SK-N-SH (cell line): Measurements from ENCODE around the gene ARHGEF1. TPM values are rescaled to one million over a fixed set of nuclear protein-coding genes. Genes with fewer than 3 reads are reported as not detected.

Source experiments
- CTCF ChIA-PET: fragments of 300-600, 350-600 bp; formaldehyde crosslinking; extraction: SDS; loops from one replicate; lab custom pipeline; 2021; lab: Yijun Ruan, JAX
- POLR2A ChIA-PET: fragments of 350-600 bp; sonication (Branson Sonifier 250); formaldehyde crosslinking; extraction: SDS; loops from one replicate; lab custom pipeline; 2020; ENCODE audit warnings: antibody characterized with exemption, inconsistent platforms; lab: Yijun Ruan, JAX
- DNase-seq: peaks from one replicate; pipeline ENCODE4 v3.0.0; 2012
- H2AFZ ChIP-seq: fragments of 200-600 bp; sonication (generic); 2 replicates; pipeline ENCODE4 v1.8.1; 2016; ENCODE audit warnings: antibody characterized with exemption, mild to moderate bottlenecking, low read depth
- H3F3A ChIP-seq: fragments of 200-600 bp; sonication (generic); replicated peaks from 2 replicates; pipeline ENCODE3; 2016; ENCODE audit warnings: antibody characterized with exemption, mild to moderate bottlenecking; ENCODE audit not compliant: insufficient read depth
- H3K27ac ChIP-seq, 2 experiments: fragments of 200-500 bp in 1 of 2; fragments of 200-600 bp in 1 of 2; sonication (Bioruptor generic) in 1 of 2; sonication (generic), shearing (Covaris generic) in 1 of 2; 2 replicates each; pipeline versions ENCODE4 v1.5.1 to v1.6.1; 2014 to 2016; ENCODE audit warnings: low read depth in 2 of 2, inconsistent platforms in 1 of 2, low read length in 1 of 2, mild to moderate bottlenecking in 1 of 2, mixed read lengths in 1 of 2
- H3K27me3 ChIP-seq: fragments of 200-600 bp; sonication (generic), shearing (Covaris generic); 2 replicates; pipeline ENCODE4 v1.6.1; 2016; ENCODE audit warnings: mixed run types; ENCODE audit not compliant: insufficient read depth
- H3K36me3 ChIP-seq, 2 experiments: fragments of 200-500 bp in 1 of 2; fragments of 200-600 bp in 1 of 2; sonication (Bioruptor generic) in 1 of 2; sonication (generic) in 1 of 2; replicated peaks in 1 of 2; 2 replicates each; pipeline versions ENCODE3 to v1.5.1; 2014 to 2016; ENCODE audit warnings: low read length in 1 of 2, mild to moderate bottlenecking in 1 of 2; ENCODE audit not compliant: insufficient read depth in 2 of 2, control insufficient read depth in 1 of 2
- H3K4me1 ChIP-seq, 2 experiments: fragments of 200-500 bp in 1 of 2; fragments of 200-600 bp in 1 of 2; sonication (Bioruptor generic) in 1 of 2; sonication (generic), shearing (Covaris generic) in 1 of 2; 2 replicates each; pipeline versions ENCODE4 v1.5.1 to v1.6.1; 2014 to 2016; ENCODE audit warnings: low read depth in 1 of 2, low read length in 1 of 2, mixed run types in 1 of 2; ENCODE audit not compliant: insufficient read depth in 2 of 2, control insufficient read depth in 1 of 2
- H3K4me2 ChIP-seq: fragments of 200-600 bp; sonication (generic), shearing (Covaris generic); 2 replicates; pipeline ENCODE4 v1.6.1; 2017; ENCODE audit warnings: mixed run types
- H3K4me3 ChIP-seq, 2 experiments: fragments of 200-500 bp in 1 of 2; fragments of 200-600 bp in 1 of 2; sonication (Bioruptor generic) in 1 of 2; sonication (generic), shearing (Covaris generic) in 1 of 2; 2 replicates each; pipeline versions ENCODE4 v1.5.1 to v1.8.1; 2014 to 2016; ENCODE audit warnings: low read depth in 2 of 2, inconsistent platforms in 1 of 2, low read length in 1 of 2, mild to moderate bottlenecking in 1 of 2, mixed read lengths in 1 of 2, moderate library complexity in 1 of 2
- H3K79me2 ChIP-seq: fragments of 200-600 bp; sonication (generic); 2 replicates; pipeline ENCODE4 v1.8.1; 2017; ENCODE audit warnings: mild to moderate bottlenecking; ENCODE audit not compliant: insufficient read depth
- H3K9ac ChIP-seq: fragments of 200-600 bp; sonication (generic); 2 replicates; pipeline ENCODE4 v1.6.1; 2017; ENCODE audit warnings: mixed run types
- H3K9me2 ChIP-seq: fragments of 200-600 bp; sonication (generic); 2 replicates; pipeline ENCODE4 v1.6.1; 2017; ENCODE audit warnings: mixed run types
- H3K9me3 ChIP-seq: fragments of 200-600 bp; sonication (generic); 2 replicates; pipeline ENCODE4 v1.6.1; 2017; ENCODE audit warnings: mixed run types, mild to moderate bottlenecking, moderate library complexity
- H4K20me1 ChIP-seq: fragments of 200-600 bp; sonication (generic); 2 replicates; pipeline ENCODE4 v1.6.1; 2017; ENCODE audit warnings: mild to moderate bottlenecking, mixed run types; ENCODE audit not compliant: insufficient read depth
- EZH2phosphoT487 ChIP-seq: fragments of 200-600 bp; sonication (generic); IDR thresholded peaks from 2 replicates; pipeline ENCODE4 v1.6.1; 2017; ENCODE audit warnings: low read depth, mixed run types, mild to moderate bottlenecking, antibody characterized with exemption, moderate library complexity, borderline replicate concordance
- FOSL2 ChIP-seq: IDR thresholded peaks from 2 replicates; pipeline ENCODE4 v1.4.0; 2012; ENCODE audit warnings: low read depth, mild to moderate bottlenecking, moderate library complexity, borderline replicate concordance
- FOXM1 ChIP-seq: IDR thresholded peaks from 2 replicates; pipeline ENCODE4 v1.4.0; 2012; ENCODE audit warnings: low read depth, mild to moderate bottlenecking
- GABPA ChIP-seq: IDR thresholded peaks from 2 replicates; pipeline ENCODE4 v1.4.0; 2012; ENCODE audit warnings: low read depth, mild to moderate bottlenecking
- GATA2 ChIP-seq: sonication (generic); formaldehyde crosslinking; IDR thresholded peaks from 2 replicates; pipeline ENCODE4 v1.5.0; 2020; ENCODE audit warnings: mild to moderate bottlenecking, missing genetic modification reagents
- MEF2A ChIP-seq: IDR thresholded peaks from 2 replicates; pipeline ENCODE4 v1.4.0; 2012; ENCODE audit warnings: low read depth, borderline replicate concordance
- MXI1 ChIP-seq: IDR thresholded peaks from 2 replicates; pipeline ENCODE4 v1.6.1; 2012; ENCODE audit warnings: mild to moderate bottlenecking, low read depth, low read length, improper control_type of control experiment
- NRF1 ChIP-seq: IDR thresholded peaks from 2 replicates; pipeline ENCODE4 v1.6.1; 2012; ENCODE audit warnings: low read depth, mild to moderate bottlenecking, low read length
- RCOR1 ChIP-seq: fragments of 150-350 bp; IDR thresholded peaks from 2 replicates; pipeline ENCODE4 v1.6.1; 2017; ENCODE audit warnings: antibody characterized with exemption, low read length
- TAF1 ChIP-seq: IDR thresholded peaks from 2 replicates; pipeline ENCODE4 v1.6.1; 2012; ENCODE audit warnings: low read depth, mild to moderate bottlenecking, low read length, moderate library complexity, borderline replicate concordance
- WGBS: methylation state at CpG from one replicate; pipeline ENCODE4 v1.1.6; 2017; ENCODE audit warnings: low lambda C conversion rate; 5-methylcytosine and 5-hydroxymethylcytosine counted together
- polyA plus RNA-seq, 3 experiments: library from polyadenylated mRNA; depleted of rRNA; stranded (reverse); fragments of >200 nt; gene quantifications; 2 replicates each; pipeline ENCODE4 v1.2.3, GENCODE V29; 2012
- TF ChIP-seq, protein P1 (sequence below): IDR thresholded peaks from 2 replicates; pipeline ENCODE4 v1.4.0; 2012; ENCODE audit warnings: low read depth, borderline replicate concordance
- TF ChIP-seq, protein P2 (sequence below): IDR thresholded peaks from 2 replicates; pipeline ENCODE4 v1.4.0; 2012; ENCODE audit warnings: low read depth, borderline replicate concordance
- TF ChIP-seq, protein P3 (sequence below): IDR thresholded peaks from 2 replicates; pipeline ENCODE4; 2012
- TF ChIP-seq, protein P4 (sequence below): fragments of 150-350 bp; IDR thresholded peaks from 2 replicates; pipeline ENCODE4 v1.6.1; 2017; ENCODE audit warnings: antibody characterized with exemption, low read length, low read depth, borderline replicate concordance
- TF ChIP-seq, protein P5 (sequence below): fragments of 200-600 bp; sonication (generic); IDR thresholded peaks from 2 replicates; pipeline ENCODE4 v1.6.1; 2017; ENCODE audit warnings: antibody characterized with exemption, mild to moderate bottlenecking, moderate library complexity
- TF ChIP-seq, protein P6 (sequence below): IDR thresholded peaks from 2 replicates; pipeline ENCODE4 v1.4.0; 2012; ENCODE audit warnings: low read depth

Gene ARHGEF1
- polyA plus RNA-seq, 1 of the 3 experiments (the other 2 are of a cell fraction), result 102 TPM

DNA sequence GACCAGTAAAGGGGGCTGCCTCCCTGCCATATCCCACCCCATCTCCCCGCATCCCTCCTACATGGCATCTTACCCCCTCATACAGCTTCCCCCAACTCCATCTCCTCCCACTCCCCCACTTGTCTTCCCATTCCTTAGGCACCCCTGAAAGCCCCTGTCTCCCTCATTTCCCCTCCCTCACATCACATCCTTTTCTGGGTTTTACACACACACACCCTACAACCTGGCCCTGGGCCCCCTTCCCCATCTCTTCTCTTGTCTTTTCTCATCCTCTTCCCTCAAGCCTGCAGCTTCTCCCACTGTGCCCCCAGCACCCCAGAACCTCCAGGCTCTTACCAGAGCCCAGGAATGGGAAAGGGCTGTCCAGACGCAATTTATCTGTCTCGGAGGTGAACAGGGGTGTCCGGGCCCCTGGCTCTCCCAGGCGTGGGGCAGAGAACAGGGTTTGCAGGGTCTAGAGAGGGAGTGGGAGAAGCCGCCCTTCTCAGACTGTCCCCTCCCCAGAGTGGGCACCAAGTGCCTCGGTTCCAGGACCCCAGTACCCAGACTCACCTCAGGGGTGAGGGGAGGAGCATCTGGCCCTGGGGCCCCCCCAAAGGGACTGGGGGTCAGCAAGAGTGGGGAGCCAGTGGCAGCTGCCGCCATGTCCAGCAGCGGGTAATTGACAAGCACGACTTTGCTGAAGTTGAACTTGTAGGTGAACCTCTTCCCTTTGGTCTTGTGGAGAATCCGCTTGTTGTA, 25.9 kb downstream of the ARHGEF1 start:
- ChIA-PET POLR2A (no interaction called here), CTCF (interaction anchor here (1.3 to 2.0 kb wide), 2 partner anchors 36 to 42 kb away, joined by 4 to 10 read pairs; no protein-coding TSS in a partner anchor)
- WGBS, result 92% methylated on average over 11 of the region's 11 CpGs
- Histone ChIP-seq H3K27ac (no peak overlapping the region), H3K9ac (no peak overlapping the region), H3F3A (peaks cover 3% of the 10 kb centered on the region), H3K9me3 (no peaks in the 10 kb centered on the region), H3K9me2 (no peaks in the 10 kb centered on the region), H4K20me1 (0 out of 2 replicates have a peak, but pooled peaks cover 5% of the 10 kb centered on the region), H3K4me2 (no peak overlapping the region), H3K27me3 (peaks cover 20% of the 10 kb centered on the region), H3K4me3 (no peak overlapping the region), H3K79me2 (no peaks in the 10 kb centered on the region), H3K4me1 (peaks cover 0 to 13% of the 10 kb centered on the region in 2 experiments; a peak in 1 of 4 replicates), H3K36me3 (peaks cover 0 to 26% of the 10 kb centered on the region in 2 experiments), H2AFZ (no peak overlapping the region)
- no peak for DNase-seq
- TF ChIP-seq RCOR1 (no peak), MEF2A (no peak), EZH2phosphoT487 (no peak), FOSL2 (no peak), NRF1 (no peak), TAF1 (no peak), GATA2 (no peak), FOXM1 (no peak), GABPA (no peak), MXI1 (no peak)
- TF ChIP-seq, protein P1, sequence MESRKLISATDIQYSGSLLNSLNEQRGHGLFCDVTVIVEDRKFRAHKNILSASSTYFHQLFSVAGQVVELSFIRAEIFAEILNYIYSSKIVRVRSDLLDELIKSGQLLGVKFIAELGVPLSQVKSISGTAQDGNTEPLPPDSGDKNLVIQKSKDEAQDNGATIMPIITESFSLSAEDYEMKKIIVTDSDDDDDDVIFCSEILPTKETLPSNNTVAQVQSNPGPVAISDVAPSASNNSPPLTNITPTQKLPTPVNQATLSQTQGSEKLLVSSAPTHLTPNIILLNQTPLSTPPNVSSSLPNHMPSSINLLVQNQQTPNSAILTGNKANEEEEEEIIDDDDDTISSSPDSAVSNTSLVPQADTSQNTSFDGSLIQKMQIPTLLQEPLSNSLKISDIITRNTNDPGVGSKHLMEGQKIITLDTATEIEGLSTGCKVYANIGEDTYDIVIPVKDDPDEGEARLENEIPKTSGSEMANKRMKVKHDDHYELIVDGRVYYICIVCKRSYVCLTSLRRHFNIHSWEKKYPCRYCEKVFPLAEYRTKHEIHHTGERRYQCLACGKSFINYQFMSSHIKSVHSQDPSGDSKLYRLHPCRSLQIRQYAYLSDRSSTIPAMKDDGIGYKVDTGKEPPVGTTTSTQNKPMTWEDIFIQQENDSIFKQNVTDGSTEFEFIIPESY, result no peak
- TF ChIP-seq, protein P2, sequence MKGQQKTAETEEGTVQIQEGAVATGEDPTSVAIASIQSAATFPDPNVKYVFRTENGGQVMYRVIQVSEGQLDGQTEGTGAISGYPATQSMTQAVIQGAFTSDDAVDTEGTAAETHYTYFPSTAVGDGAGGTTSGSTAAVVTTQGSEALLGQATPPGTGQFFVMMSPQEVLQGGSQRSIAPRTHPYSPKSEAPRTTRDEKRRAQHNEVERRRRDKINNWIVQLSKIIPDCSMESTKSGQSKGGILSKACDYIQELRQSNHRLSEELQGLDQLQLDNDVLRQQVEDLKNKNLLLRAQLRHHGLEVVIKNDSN, result no peak
- TF ChIP-seq, protein P3, sequence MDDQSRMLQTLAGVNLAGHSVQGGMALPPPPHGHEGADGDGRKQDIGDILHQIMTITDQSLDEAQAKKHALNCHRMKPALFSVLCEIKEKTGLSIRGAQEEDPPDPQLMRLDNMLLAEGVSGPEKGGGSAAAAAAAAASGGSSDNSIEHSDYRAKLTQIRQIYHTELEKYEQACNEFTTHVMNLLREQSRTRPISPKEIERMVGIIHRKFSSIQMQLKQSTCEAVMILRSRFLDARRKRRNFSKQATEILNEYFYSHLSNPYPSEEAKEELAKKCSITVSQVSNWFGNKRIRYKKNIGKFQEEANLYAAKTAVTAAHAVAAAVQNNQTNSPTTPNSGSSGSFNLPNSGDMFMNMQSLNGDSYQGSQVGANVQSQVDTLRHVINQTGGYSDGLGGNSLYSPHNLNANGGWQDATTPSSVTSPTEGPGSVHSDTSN, result no peak
- TF ChIP-seq, protein P4, sequence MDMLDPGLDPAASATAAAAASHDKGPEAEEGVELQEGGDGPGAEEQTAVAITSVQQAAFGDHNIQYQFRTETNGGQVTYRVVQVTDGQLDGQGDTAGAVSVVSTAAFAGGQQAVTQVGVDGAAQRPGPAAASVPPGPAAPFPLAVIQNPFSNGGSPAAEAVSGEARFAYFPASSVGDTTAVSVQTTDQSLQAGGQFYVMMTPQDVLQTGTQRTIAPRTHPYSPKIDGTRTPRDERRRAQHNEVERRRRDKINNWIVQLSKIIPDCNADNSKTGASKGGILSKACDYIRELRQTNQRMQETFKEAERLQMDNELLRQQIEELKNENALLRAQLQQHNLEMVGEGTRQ, result no peak
- TF ChIP-seq, protein P5, sequence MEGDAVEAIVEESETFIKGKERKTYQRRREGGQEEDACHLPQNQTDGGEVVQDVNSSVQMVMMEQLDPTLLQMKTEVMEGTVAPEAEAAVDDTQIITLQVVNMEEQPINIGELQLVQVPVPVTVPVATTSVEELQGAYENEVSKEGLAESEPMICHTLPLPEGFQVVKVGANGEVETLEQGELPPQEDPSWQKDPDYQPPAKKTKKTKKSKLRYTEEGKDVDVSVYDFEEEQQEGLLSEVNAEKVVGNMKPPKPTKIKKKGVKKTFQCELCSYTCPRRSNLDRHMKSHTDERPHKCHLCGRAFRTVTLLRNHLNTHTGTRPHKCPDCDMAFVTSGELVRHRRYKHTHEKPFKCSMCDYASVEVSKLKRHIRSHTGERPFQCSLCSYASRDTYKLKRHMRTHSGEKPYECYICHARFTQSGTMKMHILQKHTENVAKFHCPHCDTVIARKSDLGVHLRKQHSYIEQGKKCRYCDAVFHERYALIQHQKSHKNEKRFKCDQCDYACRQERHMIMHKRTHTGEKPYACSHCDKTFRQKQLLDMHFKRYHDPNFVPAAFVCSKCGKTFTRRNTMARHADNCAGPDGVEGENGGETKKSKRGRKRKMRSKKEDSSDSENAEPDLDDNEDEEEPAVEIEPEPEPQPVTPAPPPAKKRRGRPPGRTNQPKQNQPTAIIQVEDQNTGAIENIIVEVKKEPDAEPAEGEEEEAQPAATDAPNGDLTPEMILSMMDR, result no peak
- TF ChIP-seq, protein P6, sequence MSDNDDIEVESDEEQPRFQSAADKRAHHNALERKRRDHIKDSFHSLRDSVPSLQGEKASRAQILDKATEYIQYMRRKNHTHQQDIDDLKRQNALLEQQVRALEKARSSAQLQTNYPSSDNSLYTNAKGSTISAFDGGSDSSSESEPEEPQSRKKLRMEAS, result no peak
